Smooth muscle cell (in vitro differentiated cells): Measurements from ENCODE around the gene GRAMD1C. TPM values are rescaled to one million over a fixed set of nuclear protein-coding genes. Genes with fewer than 3 reads are reported as not detected.

Experiments
- DNase-seq: peaks from one replicate; lab custom pipeline; 2025; ENCODE audit not compliant: unreplicated experiment; lab: John Stamatoyannopoulos, UW
- H2AFZ ChIP-seq: fragments of 200-600 bp; sonication (generic); 2 replicates; pipeline ENCODE4 v1.6.0; 2016; ENCODE audit warnings: antibody characterized with exemption, low read depth, mild to moderate bottlenecking
- H3F3A ChIP-seq: fragments of 200-600 bp; sonication (generic); 2 replicates; pipeline ENCODE4 v1.6.0; 2017; ENCODE audit warnings: antibody characterized with exemption, low read depth
- H3K27ac ChIP-seq: fragments of 200-600 bp; sonication (generic); 2 replicates; pipeline ENCODE4 v1.5.1; 2016; ENCODE audit warnings: low read depth, mild to moderate bottlenecking
- H3K27me3 ChIP-seq: fragments of 200-600 bp; sonication (generic); 2 replicates; pipeline ENCODE4 v1.6.1; 2016; ENCODE audit warnings: low read depth, mild to moderate bottlenecking
- H3K36me3 ChIP-seq: fragments of 200-600 bp; sonication (generic); 2 replicates; pipeline ENCODE4 v1.5.1; 2016; ENCODE audit warnings: low read depth
- H3K4me1 ChIP-seq: fragments of 200-600 bp; sonication (generic); 2 replicates; pipeline ENCODE4 v1.5.1; 2016; ENCODE audit warnings: low read depth
- H3K4me2 ChIP-seq: fragments of 200-600 bp; sonication (generic); 2 replicates; pipeline ENCODE4 v1.6.0; 2016; ENCODE audit warnings: mild to moderate bottlenecking
- H3K4me3 ChIP-seq: fragments of 200-600 bp; sonication (generic); 2 replicates; pipeline ENCODE4 v1.5.1; 2016; ENCODE audit warnings: mild to moderate bottlenecking
- H3K79me2 ChIP-seq: fragments of 200-600 bp; sonication (generic); 2 replicates; pipeline ENCODE4 v1.6.0; 2016; ENCODE audit warnings: low read depth, mild to moderate bottlenecking
- H3K9ac ChIP-seq: fragments of 200-600 bp; sonication (generic); 2 replicates; pipeline ENCODE4 v1.6.0; 2016; ENCODE audit warnings: low read depth
- H3K9me3 ChIP-seq: fragments of 200-600 bp; sonication (generic); replicated peaks from 2 replicates; pipeline ENCODE4 v1.5.1; 2016; ENCODE audit warnings: low read depth
- H4K20me1 ChIP-seq: fragments of 200-600 bp; sonication (generic); 2 replicates; pipeline ENCODE4 v1.6.0; 2016; ENCODE audit warnings: low read depth
- CTCF ChIP-seq: fragments of 200-600 bp; sonication (generic); IDR thresholded peaks from 2 replicates; pipeline ENCODE4 v1.5.1; 2017; ENCODE audit warnings: borderline replicate concordance, mild to moderate bottlenecking, antibody characterized with exemption; ENCODE audit not compliant: insufficient read depth, poor library complexity, severe bottlenecking
- WGBS: methylation state at CpG from one replicate; pipeline ENCODE4 v1.1.7; 2016; ENCODE audit warnings: low lambda C conversion rate; 5-methylcytosine and 5-hydroxymethylcytosine counted together
- polyA plus RNA-seq: library from polyadenylated mRNA; unstranded; fragments of >200 nt; fragmentation: Nextera tagmentation; extraction: Ambion mirVana; gene quantifications from 2 replicates; pipeline ENCODE4 v1.2.1, GENCODE V29; 2016
- total RNA-seq: library from RNA; depleted of rRNA; stranded (reverse); fragments of >200 nt; gene quantifications from 2 replicates; pipeline ENCODE4 v1.2.3, GENCODE V29; 2014

Gene GRAMD1C
- total and polyA plus RNA-seq, 2 experiments from 2014 or later: 1.8 to 1.9 TPM

- H4K20me1 ChIP-seq: no peaks in the 10 kb centered on the region
- H3K4me3 ChIP-seq: no peak overlapping the region
- H3K9me3 ChIP-seq: no peaks in the 10 kb centered on the region
- H2AFZ ChIP-seq: no peak overlapping the region
- no peak for TF ChIP-seq CTCF
- H3K4me1 ChIP-seq: no peaks in the 10 kb centered on the region
- no peak overlapping the region for H3K27ac ChIP-seq
- H3K9ac ChIP-seq: no peak overlapping the region
- no peak for DNase-seq
- no peaks in the 10 kb centered on the region for H3K27me3 ChIP-seq
- no peak overlapping the region for H3K4me2 ChIP-seq
- WGBS: 72% methylated on average over 3 of the region's 3 CpGs
- H3F3A ChIP-seq: no peaks in the 10 kb centered on the region
- no peaks in the 10 kb centered on the region for H3K36me3 ChIP-seq
- no peaks in the 10 kb centered on the region for H3K79me2 ChIP-seq
These were observed 13.9 kb downstream of the GRAMD1C start for GRCh38 chr3:113852506-113852905.

GRCh38 chr3:113867506-113867905 lies 28.9 kb downstream of the GRAMD1C start:
- no peak overlapping the region for H2AFZ ChIP-seq
- H4K20me1 ChIP-seq: no peaks in the 10 kb centered on the region
- H3K79me2 ChIP-seq: no peaks in the 10 kb centered on the region
- H3K36me3 ChIP-seq: no peaks in the 10 kb centered on the region
- H3K27me3 ChIP-seq: no peaks in the 10 kb centered on the region
- H3K4me3 ChIP-seq: no peak overlapping the region
- no peak overlapping the region for H3K4me2 ChIP-seq
- DNase-seq: no peak
- TF ChIP-seq CTCF: no peak
- H3F3A ChIP-seq: no peaks in the 10 kb centered on the region
- H3K4me1 ChIP-seq: no peaks in the 10 kb centered on the region
- no peak overlapping the region for H3K9ac ChIP-seq
- no peaks in the 10 kb centered on the region for H3K9me3 ChIP-seq
- peak overlapping the region; percentile 84 for H3K27ac ChIP-seq
- 60% methylated on average over 4 of the region's 4 CpGs for WGBS

GRCh38 chr3:113873293-113873692 lies 34.7 kb downstream of the GRAMD1C start:
- no peaks in the 10 kb centered on the region for H3K27me3 ChIP-seq
- no peak for TF ChIP-seq CTCF
- H2AFZ ChIP-seq: no peak overlapping the region
- H3K36me3 ChIP-seq: no peaks in the 10 kb centered on the region
- H3K9me3 ChIP-seq: no peaks in the 10 kb centered on the region
- H3F3A ChIP-seq: no peaks in the 10 kb centered on the region
- DNase-seq: no peak
- H3K79me2 ChIP-seq: no peaks in the 10 kb centered on the region
- H3K4me2 ChIP-seq: no peak overlapping the region
- H3K9ac ChIP-seq: no peak overlapping the region
- no peaks in the 10 kb centered on the region for H3K4me1 ChIP-seq
- H4K20me1 ChIP-seq: no peaks in the 10 kb centered on the region
- WGBS: 98% methylated on average over 6 of the region's 6 CpGs
- no peak overlapping the region for H3K4me3 ChIP-seq
- H3K27ac ChIP-seq: no peak overlapping the region

- Histone ChIP-seq H3K4me2 (no peak overlapping the region), H3K4me1 (no peaks in the 10 kb centered on the region), H3K27me3 (no peaks in the 10 kb centered on the region), H3K9ac (no peak overlapping the region), H4K20me1 (no peaks in the 10 kb centered on the region), H3F3A (no peaks in the 10 kb centered on the region), H3K27ac (no peak overlapping the region), H2AFZ (no peak overlapping the region), H3K79me2 (no peaks in the 10 kb centered on the region), H3K4me3 (no peak overlapping the region), H3K9me3 (no peaks in the 10 kb centered on the region), H3K36me3 (no peaks in the 10 kb centered on the region)
- 98% methylated on average over 4 of the region's 4 CpGs for WGBS
- TF ChIP-seq CTCF: no peak
- DNase-seq: no peak
These were observed 35.4 kb downstream of the GRAMD1C start for GRCh38 chr3:113873814-113874526.
